ENCODE data around the gene HEATR1.
A peak's percentile ranks its signal among the peaks of the same experiment; 100 is the strongest.
"Not testable (repeated sequence)": the region's sequence is repeated elsewhere in the genome, so short reads cannot be mapped to it uniquely, and the experiment has no call there.

The HEATR1 gene

GRCh38 chr1:236520445-236521005 lies 83.8 kb downstream of the HEATR1 start:
- no peak overlapping the region for H3K27ac ChIP-seq
- no peak for DNase-seq (ENCODE audit: low read depth, low spot score)

GRCh38 chr1:236518322-236518721 lies 86.0 kb downstream of the HEATR1 start:
- no peak for DNase-seq (ENCODE audit: low read depth, low spot score)
- H3K27ac ChIP-seq, result peak overlapping the region; percentile 91

- DNase-seq (ENCODE audit: low read depth, low spot score), result no peak
- peak overlapping the region; percentile 91 for H3K27ac ChIP-seq
Measured at GRCh38 chr1:236516929-236517704, 87.2 kb downstream of the HEATR1 start.

GRCh38 chr1:236515443-236515958 lies 88.8 kb downstream of the HEATR1 start:
- peak overlapping the region; percentile 91 for H3K27ac ChIP-seq
- DNase-seq (ENCODE audit: low read depth, low spot score), result no peak

GRCh38 chr1:236514703-236515442 lies 89.4 kb downstream of the HEATR1 start:
- peak overlapping the region; percentile 91 for H3K27ac ChIP-seq
- DNase-seq (ENCODE audit: low read depth, low spot score), result no peak

- no peak for DNase-seq (ENCODE audit: low read depth, low spot score)
- H3K27ac ChIP-seq, result no peak overlapping the region
Measured at GRCh38 chr1:236511735-236512418, 92.4 kb downstream of the HEATR1 start.

GRCh38 chr1:236509647-236510401 lies 94.5 kb downstream of the HEATR1 start:
- H3K27ac ChIP-seq, result no peak overlapping the region
- DNase-seq (ENCODE audit: low read depth, low spot score), result no peak

- no peak for DNase-seq (ENCODE audit: low read depth, low spot score)
- H3K27ac ChIP-seq, result no peak overlapping the region
Measured at GRCh38 chr1:236509203-236509602, 95.1 kb downstream of the HEATR1 start.

GRCh38 chr1:236508593-236509027 lies 95.7 kb downstream of the HEATR1 start:
- no peak overlapping the region for H3K27ac ChIP-seq
- no peak for DNase-seq (ENCODE audit: low read depth, low spot score)

- no peak overlapping the region for H3K27ac ChIP-seq
- no peak for DNase-seq (ENCODE audit: low read depth, low spot score)
Measured at GRCh38 chr1:236507022-236507700, 97.2 kb downstream of the HEATR1 start.

GRCh38 chr1:236504338-236504737 lies 100.0 kb downstream of the HEATR1 start:
- H3K27ac ChIP-seq; DNase-seq (ENCODE audit: low read depth, low spot score): not testable (repeated sequence)

GRCh38 chr1:236502972-236503639 lies 101.2 kb downstream of the HEATR1 start:
- DNase-seq (ENCODE audit: low read depth, low spot score), result peak; percentile 58
- peak overlapping the region; percentile 77 for H3K27ac ChIP-seq

GRCh38 chr1:236502579-236502971 lies 101.7 kb downstream of the HEATR1 start:
- peak overlapping the region; percentile 77 for H3K27ac ChIP-seq
- peak; percentile 40 for DNase-seq (ENCODE audit: low read depth, low spot score)

GRCh38 chr1:236501093-236501492 lies 103.2 kb downstream of the HEATR1 start:
- no peak overlapping the region for H3K27ac ChIP-seq
- no peak for DNase-seq (ENCODE audit: low read depth, low spot score)

All from epithelial cell of prostate (primary cell).